NCI-H2107 treated with DMSO at 0.1 percent for 48 hours (cell line): ENCODE results near the gene NFIC.

ENCODE experiments used
- DNase-seq: peaks from one replicate; lab custom pipeline; 2025; ENCODE audit not compliant: unreplicated experiment; lab: John Stamatoyannopoulos, UW

The NFIC gene

DNA sequence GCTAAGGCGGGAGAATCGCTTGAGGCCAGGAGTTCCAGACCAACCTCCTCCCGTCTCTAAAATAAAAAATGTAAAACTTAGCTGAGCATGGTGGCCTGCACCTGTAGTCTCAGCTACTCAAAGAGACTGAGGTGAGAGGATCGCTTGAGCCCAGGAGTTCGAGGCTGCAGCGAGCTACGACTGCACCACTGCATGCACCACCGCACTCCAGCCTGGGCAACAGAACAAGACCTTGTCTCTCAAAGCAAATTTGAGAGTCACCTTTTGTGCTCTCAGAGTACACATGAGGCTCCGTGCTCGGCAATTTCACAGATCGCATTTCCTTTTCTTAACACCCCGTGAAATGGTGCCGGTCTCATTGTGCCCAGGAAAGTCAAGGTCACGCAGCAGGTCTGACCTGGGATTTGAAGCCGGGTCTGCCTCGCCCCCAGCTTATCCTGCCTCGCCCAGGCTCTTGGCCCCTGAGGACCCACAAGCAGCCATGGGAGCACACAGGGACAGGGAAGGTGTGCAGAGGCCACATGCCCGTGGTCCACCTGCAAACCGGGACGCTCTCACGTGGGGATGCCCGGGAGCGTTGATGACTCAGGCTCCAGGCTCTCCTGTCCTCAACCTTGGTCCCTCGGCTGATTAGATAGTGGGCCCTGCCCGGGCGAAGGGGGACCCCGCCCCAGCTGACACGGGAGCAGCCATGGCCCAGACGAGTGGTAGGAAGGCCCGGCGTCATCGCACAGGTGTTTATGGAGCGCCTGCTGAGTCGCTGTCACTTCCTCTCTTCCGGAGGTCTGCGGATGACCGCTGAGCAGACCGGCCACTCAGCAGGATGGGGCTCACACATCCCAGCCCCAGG, 115.1 kb downstream of the NFIC start:
- no peak for DNase-seq

- no peak for DNase-seq
These were observed 116.3 kb downstream of the NFIC start for GRCh38 chr19:3482507-3483225.

GRCh38 chr19:3483226-3483628, 116.8 kb downstream of the NFIC start, which contains the start of gene SMIM44:
Gene SMIM44, minus strand, starts transcription at chr19:3483441. Its CDS starts 38 bp downstream, at chr19:3483403.
- DNase-seq = no peak

GRCh38 chr19:3491396-3492119, 125.2 kb downstream of the NFIC start:
- DNase-seq = no peak

- DNase-seq = no peak
These were observed 125.9 kb downstream of the NFIC start for GRCh38 chr19:3492131-3492839.

DNA sequence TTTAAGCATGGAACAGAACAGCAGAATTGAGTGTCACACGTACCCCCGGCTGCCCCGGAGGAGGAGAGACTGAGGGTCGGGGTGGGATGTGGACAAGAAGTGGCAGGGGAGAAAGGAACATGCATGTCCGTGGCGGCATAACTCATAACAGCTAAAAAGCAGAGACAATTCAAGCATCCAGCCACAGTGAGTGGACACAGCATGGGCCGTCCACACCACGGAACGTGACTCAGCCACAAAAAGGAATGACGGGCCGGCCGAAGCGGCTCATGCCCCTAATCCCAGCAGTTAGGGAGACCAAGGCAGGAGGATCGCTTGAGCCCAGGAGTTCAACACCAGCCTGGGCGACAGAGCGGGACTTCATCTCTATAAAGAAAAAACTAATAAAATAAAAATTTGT, 126.5 kb downstream of the NFIC start:
- no peak for DNase-seq

DNA sequence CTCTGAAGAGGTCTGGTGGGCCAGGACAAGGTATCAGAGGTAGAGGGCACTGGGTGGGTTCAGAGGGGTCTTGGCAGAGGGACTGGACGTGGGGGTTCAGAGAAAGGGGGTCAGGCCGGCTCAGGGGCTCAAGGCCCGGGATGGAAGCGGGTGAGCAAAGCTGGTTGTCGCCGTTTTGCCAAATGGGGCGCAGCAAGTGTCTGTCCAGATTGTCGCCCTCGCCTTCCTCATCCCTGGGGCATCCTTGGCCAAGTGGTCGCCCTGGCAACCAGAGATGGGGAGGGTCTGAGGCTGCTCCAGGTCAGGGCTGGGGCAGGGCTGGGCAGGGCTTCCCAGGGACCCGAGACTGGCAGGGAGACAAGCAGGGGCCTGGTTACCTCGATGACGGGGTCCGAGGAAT, 127.3 kb downstream of the NFIC start:
- no peak for DNase-seq

DNA sequence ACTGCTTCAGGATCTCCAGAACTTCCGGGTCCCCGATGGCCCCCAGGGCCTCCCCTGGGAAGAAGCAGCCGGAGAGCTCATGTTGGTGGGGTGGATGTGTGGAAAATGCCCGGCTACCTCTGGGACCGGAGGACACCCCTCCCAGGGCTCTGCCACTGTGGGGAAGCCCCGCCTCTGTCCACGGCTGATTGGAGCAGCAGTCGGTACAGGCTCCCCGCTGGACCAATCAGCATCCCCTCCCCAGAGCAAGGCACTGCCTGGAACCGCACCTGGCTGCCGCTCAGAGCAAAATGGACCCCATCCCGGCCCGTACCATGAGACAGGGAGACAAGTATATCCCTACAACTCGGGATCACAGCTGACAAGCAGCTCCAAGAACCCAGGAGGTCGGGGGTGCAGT, 127.7 kb downstream of the NFIC start:
- no peak for DNase-seq

DNA sequence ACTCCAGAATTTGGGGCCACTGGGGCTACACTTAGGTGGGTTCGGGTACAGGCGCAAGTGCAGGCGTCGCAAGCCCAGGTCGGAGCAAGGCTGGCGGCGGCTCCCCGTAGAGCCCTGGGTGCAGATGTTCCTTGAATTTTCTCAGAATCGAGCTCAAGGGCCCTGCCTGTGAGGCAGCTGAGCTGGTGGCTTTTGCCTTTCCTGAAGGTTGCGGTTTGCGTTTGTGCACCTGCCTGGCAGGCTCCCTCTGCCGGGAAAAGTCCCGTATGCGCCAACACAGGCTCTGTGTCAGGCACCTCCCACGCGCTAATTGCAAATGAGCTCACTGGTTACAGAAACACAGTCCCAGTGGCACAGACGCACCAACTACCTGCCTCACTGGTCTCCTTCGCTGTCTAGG, 128.2 kb downstream of the NFIC start:
- DNase-seq = peak; percentile 62

DNA sequence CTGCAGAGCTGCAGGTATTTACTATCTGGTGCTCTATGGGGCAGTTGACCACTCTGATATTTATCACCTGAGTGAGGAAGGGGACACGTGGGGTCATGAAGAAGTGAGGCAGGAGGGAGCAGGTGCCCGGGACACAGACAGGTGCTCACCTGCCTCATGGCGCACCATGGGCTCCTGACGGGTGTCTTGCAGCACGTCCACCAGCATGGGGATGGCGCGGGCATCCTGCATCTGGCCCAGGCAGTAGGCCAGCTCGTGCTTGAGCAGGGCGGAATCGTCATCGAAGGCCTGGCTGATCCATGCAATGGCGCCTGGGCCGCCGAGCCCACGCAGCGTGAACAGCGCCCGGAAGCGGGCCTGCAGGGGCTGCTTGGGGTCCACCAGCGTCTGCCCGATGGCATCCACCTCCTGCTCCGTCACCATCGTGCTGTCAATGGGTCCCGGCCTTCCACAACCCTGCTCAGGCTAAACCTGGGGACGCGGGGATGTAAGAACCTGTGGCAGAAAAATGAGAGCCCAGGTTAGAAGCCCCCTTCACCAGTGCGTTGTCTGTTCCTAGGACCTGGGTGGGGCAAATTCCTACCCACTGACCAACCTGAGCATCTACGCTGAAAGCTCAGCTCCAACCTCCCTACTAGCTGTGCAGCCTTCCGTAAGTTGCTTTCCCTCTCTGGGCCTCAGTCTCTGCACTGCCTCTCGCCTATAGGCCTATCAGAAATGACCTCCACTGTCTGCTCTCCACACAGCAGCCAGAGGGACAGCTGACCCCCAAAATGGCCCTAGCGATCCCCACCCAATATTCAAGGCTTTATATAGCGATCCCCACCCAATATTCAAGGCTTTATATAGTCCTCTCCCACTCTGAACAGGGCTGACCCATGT, 130.2 kb downstream of the NFIC start:
- DNase-seq = no peak

DNA sequence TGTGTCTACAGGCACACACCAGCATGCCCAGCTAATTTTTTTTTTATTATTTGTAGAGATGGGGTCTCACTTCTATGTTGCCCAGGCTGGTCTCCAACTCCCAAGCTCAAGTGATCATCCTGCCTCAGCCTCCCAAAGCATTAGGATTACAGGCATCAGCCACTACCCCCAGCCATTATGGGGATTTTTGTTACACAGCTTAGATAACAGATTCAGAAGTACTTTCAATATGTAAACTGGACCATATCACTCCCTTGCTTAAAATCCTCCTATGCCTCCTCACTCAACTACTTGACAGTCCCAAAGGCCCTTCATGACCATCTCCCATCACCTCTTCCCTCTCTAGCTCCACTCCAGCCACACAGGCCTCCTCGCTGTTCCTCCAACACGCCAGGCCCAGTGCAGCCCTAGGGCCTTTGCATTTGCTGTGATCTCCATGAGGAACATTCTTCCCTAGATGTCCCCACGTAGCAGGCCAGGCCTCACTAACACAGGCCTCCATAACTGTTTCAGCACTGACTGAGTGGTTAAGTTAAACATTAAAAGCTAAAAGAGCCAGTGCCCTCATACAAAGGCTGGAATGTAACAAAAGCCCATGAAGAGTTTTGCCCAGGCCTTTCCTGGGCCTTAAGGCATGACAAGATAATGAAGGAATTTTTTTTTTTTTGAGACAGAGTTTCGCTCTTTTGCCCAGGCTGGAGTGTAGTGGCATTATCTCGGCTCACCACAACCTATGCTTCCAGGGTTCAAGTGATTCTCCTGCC, 131.6 kb downstream of the NFIC start:
- DNase-seq = no peak

DNA sequence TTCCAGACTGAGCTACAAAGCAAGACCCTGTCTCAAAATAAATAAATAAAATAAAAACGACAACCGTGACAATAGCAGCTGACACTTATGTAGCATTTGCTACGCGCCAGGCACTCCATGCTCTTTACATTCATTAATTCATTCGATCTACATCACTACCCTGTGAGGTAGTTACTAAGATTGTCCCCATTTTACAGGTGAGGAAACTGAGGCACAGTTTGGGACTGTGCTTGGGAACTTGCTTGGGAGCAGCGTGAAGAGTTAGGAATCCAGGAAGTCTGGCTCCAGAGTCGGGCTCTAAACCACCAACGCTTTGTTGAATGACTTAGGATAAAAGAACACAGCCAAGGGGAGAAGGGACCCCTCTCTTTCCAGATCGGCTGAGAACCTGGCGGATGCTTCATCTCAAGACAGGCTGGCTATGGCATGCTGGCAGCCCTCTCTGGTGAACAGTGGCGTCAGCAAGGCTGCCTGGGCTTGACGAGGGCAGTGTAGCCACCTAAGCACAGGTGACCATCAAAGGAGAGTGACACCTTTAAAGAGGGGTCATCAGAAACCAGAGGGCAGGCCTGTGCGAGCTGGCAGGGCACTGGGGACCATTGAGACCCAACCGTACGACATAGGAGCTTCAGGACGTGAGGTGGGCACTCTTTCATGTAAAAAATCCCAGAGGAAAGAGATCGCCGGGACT, 133.5 kb downstream of the NFIC start:
- DNase-seq = no peak

GRCh38 chr19:3500429-3501101, 134.2 kb downstream of the NFIC start, which contains the start of gene DOHH:
Gene DOHH, minus strand, starts transcription at chr19:3500674. Its CDS starts 3,860 bp downstream, at chr19:3496814.
- DNase-seq = peak; percentile 92

DNA sequence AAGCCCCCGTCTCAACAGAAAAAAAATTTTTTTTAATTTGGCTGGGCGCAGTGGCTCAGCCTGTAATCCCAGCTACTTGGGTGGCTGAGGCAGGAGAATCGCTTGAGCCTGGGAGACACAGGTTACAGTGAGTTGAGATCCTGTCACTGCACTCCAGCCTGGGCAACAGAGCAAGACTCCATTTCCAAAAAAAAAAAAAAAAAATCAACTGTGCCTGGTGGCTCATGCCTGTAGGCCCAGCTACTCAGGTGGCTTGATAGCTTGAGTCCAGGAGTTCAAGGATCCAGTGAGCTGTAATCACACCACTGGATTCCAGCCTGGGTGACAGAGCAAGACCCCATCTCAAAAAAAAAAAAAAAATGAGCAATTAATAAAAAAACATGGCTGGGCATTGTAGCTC, 135.4 kb downstream of the NFIC start:
- no peak for DNase-seq

- no peak for DNase-seq
These were observed 136.7 kb downstream of the NFIC start for GRCh38 chr19:3503036-3503572.

DNA sequence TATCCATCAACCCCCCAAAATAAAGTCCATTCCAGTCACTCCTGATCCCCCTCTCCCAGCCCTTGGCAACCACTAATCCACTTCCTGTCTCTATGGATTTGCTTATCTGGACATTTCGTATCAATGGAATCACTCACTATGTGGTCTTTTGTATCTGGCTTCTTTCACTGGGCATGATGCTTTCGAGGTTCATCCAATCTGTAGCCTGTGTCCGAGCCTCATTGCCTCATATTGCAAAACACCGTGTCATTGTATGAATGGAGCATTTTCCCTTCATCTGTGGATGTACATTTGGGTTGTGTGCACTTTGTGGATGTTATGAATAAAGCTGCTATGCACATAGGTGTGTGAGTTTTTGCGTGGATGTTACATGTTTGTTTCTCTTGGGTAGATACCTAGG, 138.4 kb downstream of the NFIC start:
- DNase-seq = no peak

GRCh38 chr19:3505598-3506383, 139.4 kb downstream of the NFIC start, which contains the start of gene FZR1:
Gene FZR1, plus strand, starts transcription at chr19:3506311. Its CDS starts 16,679 bp downstream, at chr19:3522990.
- peak; percentile 94 for DNase-seq
